Measurements from ENCODE around the gene TTC9. TPM values are rescaled to one million over a fixed set of nuclear protein-coding genes. Genes with fewer than 3 reads are reported as not detected.

TTC9 gene
- total and polyA plus RNA-seq, 10 of the 15 experiments (the other 5 are each of a cell fraction or from before 2014, with no cell fraction given) = 0.87 to 15.8 (median 7.8) TPM

- TF ChIP-seq NKRF (conservative IDR thresholded peaks at IDR 0.05) (no peak), ZNF687 (IDR thresholded peaks at IDR 0.05) (peak; percentile 52), KLF5 (IDR thresholded peaks at IDR 0.05; ENCODE audit: partially characterized antibody) (no peak), EP300 (IDR thresholded peaks at IDR 0.05; ENCODE audit: borderline replicate concordance in 1 of 2, control insufficient read depth in 1 of 2, low read depth in 2 of 2, low read length in 2 of 2) (0 out of 4 replicates have a peak, but pooled peaks of 1 of the 2 experiments have one; percentile 8), PAX8 (IDR thresholded peaks at IDR 0.05) (no peak), CREM (IDR thresholded peaks at IDR 0.05; ENCODE audit: low read depth) (no peak), NFXL1 (IDR thresholded peaks at IDR 0.05; ENCODE audit: borderline replicate concordance) (no peak), ZBTB40 (IDR thresholded peaks at IDR 0.05; ENCODE audit: borderline replicate concordance) (no peak), BMI1 (IDR thresholded peaks at IDR 0.05; ENCODE audit: borderline replicate concordance) (no peak), JUNB (IDR thresholded peaks at IDR 0.05) (no peak), NR2C1 (IDR thresholded peaks at IDR 0.05) (no peak), RAD21 (IDR thresholded peaks at IDR 0.05; ENCODE audit: insufficient read depth, low read depth, low read length) (peak; percentile 30; the same call in 1 of the 2 replicates), SREBF2 (IDR thresholded peaks at IDR 0.05; ENCODE audit: low read length) (no peak), MAX (IDR thresholded peaks at IDR 0.05; ENCODE audit: low read depth, low read length) (0 out of 2 replicates have a peak, but pooled peaks have one; percentile 47), E2F4 (IDR thresholded peaks at IDR 0.05; ENCODE audit: low read depth, low read length) (no peak), SUPT20H (IDR thresholded peaks at IDR 0.05; ENCODE audit: borderline replicate concordance, control insufficient read depth, low read depth, low read length) (no peak), ZBED1 (IDR thresholded peaks at IDR 0.05; ENCODE audit: borderline replicate concordance) (no peak)
Observed at GRCh38 chr14:70660967-70661893, 19.5 kb downstream of the TTC9 start (continued).

Data from GM12878 (cell line).